GM06990 (cell line): ENCODE measurements around the gene SLC5A9.
"Not testable (repeated sequence)": the region's sequence is repeated elsewhere in the genome, so short reads cannot be mapped to it uniquely, and the experiment has no call there.

ENCODE experiments used
- DNase-seq: peaks from one replicate; pipeline ENCODE4 v3.0.0-alpha.2; 2011; ENCODE audit not compliant: insufficient read length; ENCODE audit errors: extremely low read depth
- H3K27me3 ChIP-seq: replicated peaks from 2 replicates; pipeline ENCODE4 v1.6.0; 2011; ENCODE audit warnings: low read length; ENCODE audit not compliant: control insufficient read depth, insufficient read depth
- H3K36me3 ChIP-seq: 2 replicates; pipeline ENCODE4 v1.5.1; 2011; ENCODE audit warnings: low read length; ENCODE audit not compliant: control insufficient read depth, insufficient read depth
- H3K4me3 ChIP-seq: replicated peaks from 2 replicates; pipeline ENCODE4 v1.5.1; 2011; ENCODE audit warnings: low read depth, mild to moderate bottlenecking, control low read depth, low read length
- CTCF ChIP-seq: IDR thresholded peaks from 2 replicates; pipeline ENCODE4 v1.5.1; 2011; ENCODE audit warnings: low read length, control low read depth, mild to moderate bottlenecking, inconsistent platforms; ENCODE audit not compliant: insufficient read depth, poor library complexity, severe bottlenecking

Gene SLC5A9

GRCh38 chr1:48206371-48206770 is 16.1 kb upstream of the SLC5A9 start:
- Histone ChIP-seq H3K27me3 (no peaks in the 10 kb centered on the region), H3K36me3 (no peaks in the 10 kb centered on the region), H3K4me3 (no peak overlapping the region)
- DNase-seq: no peak
- TF ChIP-seq CTCF: no peak

- no peak for DNase-seq
- H3K4me3 ChIP-seq: no peak overlapping the region
- TF ChIP-seq CTCF: no peak
- H3K27me3 ChIP-seq: no peaks in the 10 kb centered on the region
- no peaks in the 10 kb centered on the region for H3K36me3 ChIP-seq
Observed at GRCh38 chr1:48207131-48207530, 15.4 kb upstream of the SLC5A9 start.

GRCh38 chr1:48207536-48208075 is 14.9 kb upstream of the SLC5A9 start:
- H3K27me3 ChIP-seq: no peaks in the 10 kb centered on the region
- no peak for TF ChIP-seq CTCF
- H3K36me3 ChIP-seq: no peaks in the 10 kb centered on the region
- DNase-seq: no peak
- H3K4me3 ChIP-seq: no peak overlapping the region

- no peak for TF ChIP-seq CTCF
- DNase-seq: no peak
- H3K36me3 ChIP-seq: no peaks in the 10 kb centered on the region
- H3K4me3 ChIP-seq: no peak overlapping the region
- no peaks in the 10 kb centered on the region for H3K27me3 ChIP-seq
Observed at GRCh38 chr1:48208251-48208650, 14.3 kb upstream of the SLC5A9 start.

GRCh38 chr1:48208652-48209051 is 13.9 kb upstream of the SLC5A9 start:
- TF ChIP-seq CTCF: no peak
- no peak overlapping the region for H3K4me3 ChIP-seq
- no peak for DNase-seq

GRCh38 chr1:48213462-48213861 is 9.1 kb upstream of the SLC5A9 start:
- H3K4me3 ChIP-seq, H3K27me3 ChIP-seq, DNase-seq, H3K36me3 ChIP-seq: not testable (repeated sequence)

More at GRCh38 chr1:48208652-48209051, 13.9 kb upstream of the SLC5A9 start:
- Histone ChIP-seq H3K36me3 (no peaks in the 10 kb centered on the region), H3K27me3 (no peaks in the 10 kb centered on the region)

- not testable (repeated sequence) for H3K36me3 ChIP-seq, H3K4me3 ChIP-seq, H3K27me3 ChIP-seq, DNase-seq
Observed at GRCh38 chr1:48214366-48214765, 8.2 kb upstream of the SLC5A9 start.
